Measurements from ENCODE around the gene CNTNAP2.

The CNTNAP2 gene

DNA sequence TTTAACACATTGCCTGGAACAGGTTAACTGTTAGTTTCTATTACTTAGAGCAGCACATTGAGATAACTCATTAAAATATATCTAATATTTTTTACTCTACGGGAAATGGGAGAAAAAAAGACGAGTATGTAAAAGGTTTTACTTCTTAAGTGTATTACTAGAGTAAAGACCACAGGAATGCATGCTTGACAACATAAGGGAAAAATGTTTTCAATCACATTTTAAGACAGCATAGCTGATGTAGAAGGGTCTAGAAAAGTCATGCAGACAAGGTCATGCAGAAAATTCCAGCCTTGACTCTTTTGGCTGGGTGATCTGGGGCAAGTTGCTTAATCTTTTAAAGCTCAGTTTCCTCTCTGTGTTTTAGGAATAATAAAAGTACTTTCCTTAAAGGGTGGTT, 806.2 kb downstream of the CNTNAP2 start:
- DNase-seq: peak; percentile 61

DNA sequence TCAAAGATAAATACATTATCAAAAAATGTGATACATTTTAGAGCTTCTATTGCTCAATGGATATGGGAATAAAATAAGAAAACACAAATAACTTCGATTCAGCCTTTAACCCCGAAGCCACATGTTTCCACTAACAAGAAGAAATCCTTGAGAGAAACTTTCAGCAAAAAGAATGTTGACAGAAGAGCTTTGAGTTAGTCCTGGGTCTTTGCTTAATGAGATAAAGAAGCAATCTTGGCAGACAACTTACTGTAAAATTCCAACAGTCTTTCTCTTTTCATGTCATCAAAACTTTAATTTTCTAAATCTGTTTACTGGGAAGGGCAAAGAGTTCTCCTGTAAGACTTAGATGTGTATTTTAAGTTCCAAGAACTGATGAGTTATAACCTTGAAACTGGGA, 810.2 kb downstream of the CNTNAP2 start:
- DNase-seq: no peak

DNA sequence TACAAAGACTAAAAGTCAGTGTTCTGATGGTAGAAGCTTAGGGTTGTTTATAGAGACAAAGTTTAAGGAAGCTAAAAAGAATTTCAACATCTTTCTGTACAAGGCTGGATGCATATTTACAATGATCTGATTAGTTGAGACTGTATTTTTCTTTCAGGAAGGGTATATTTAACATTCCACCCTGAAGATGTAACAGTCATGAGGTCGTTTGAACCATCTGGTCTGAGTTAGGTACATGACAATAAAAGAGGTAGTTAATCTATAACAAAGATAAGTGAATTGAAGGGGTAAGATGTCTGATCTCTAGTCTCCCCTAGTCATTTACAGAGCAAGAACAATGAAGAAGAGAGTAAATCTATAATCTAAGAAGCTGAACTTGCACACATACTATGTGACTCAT, 821.2 kb downstream of the CNTNAP2 start:
- DNase-seq: no peak

DNA sequence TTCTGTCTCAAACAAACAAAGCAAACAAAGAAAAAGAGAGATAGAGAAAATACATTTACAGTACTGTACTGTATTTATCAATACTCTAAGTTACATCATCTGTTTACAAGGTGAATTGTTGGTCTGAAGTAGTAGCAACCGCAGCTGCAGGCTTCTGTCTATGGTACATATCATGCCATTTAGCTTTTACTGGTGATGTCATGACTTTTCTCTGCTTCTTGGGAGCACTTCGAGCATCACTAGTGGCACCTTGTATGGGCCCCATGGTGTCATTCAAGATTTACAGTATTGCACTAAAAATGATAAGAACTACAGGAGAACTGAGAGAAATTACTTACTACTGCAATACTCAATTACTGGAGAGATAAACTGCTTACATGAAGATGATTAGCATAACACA, 826.9 kb downstream of the CNTNAP2 start:
- DNase-seq: no peak

DNA sequence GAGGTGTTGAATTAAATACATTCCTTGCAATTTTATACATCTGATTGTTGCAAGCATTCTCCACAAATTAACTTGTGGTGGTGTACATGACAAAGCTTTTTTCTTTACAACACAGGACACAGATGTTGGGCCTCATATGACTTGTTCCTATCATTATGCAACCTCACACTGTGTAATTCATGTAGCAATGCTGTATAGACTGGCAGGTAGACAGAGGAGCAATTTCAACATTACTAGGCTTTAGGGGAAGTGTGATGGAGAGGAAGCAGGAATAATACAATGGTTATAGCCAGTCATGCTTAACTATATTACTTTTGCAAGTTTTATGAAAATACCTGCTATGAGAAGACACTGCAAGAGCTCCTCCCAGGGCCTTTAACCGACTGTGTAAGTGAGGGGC, 832.1 kb downstream of the CNTNAP2 start:
- no peak for DNase-seq

DNA sequence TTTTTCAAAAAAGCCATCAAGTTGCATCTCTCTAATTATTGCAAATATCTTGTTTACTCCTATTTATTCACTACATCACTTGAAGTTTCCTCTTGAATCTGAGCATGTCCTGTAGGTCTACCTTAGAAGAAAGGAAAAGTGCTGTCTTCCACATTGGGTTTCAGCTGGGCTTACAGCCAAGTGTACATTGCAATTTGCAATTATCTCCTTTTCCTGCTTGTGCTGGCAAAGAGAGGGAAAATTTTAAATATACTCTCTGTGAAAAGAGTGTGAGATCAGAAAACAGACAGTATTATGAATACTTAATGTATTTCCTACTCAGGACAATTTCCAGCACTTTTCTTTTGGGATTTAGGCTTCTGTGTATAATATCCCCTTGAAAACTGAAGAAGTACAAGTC, 839.7 kb downstream of the CNTNAP2 start:
- no peak for DNase-seq

DNA sequence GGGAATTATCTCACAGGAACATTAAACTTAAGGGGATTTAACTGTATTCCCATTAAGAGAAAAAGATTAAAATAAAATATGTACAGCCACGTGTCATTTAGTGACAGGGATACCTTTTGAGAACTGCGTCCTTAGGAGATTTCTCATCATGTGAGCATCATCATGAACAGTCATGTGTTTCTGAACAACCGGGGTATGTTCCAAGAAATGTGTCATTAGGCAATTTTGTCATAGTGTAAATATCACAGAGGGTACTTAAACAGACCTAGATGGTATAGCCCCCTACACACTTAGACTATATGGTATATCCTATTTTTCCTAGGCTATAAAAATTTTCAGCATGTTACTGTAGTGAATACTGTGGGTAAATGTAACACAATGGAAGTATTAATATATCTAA, 840.3 kb downstream of the CNTNAP2 start:
- peak; percentile 16 for DNase-seq

DNA sequence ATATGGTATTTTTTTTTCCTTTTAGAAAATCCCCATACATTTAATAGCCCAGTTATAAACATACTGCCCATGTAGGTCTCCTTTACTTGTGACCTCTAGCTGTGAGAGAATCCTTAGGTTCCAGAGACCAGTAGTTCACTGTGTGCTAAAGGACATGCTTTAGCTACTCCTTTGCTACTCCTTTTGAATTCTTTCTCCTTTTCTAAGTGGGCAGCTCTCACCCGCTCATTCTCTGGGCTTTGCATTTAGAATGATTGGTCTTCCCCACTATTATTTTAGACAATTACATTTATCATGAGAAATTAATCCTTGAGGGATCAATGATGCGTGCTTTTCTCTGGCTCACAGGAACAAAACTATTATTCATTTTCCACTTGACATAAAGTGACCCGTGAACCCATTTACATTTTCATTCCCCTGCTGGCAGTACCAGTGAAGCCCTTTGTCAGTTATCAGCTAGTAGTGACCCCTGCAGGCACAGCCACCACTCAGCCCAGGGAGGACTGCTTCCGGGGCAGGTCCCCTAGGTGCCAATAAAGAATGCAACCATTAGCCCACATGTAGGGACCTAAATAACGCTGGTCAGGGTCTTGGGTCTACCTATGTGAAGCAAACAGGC, 844.3 kb downstream of the CNTNAP2 start:
- DNase-seq: no peak

DNA sequence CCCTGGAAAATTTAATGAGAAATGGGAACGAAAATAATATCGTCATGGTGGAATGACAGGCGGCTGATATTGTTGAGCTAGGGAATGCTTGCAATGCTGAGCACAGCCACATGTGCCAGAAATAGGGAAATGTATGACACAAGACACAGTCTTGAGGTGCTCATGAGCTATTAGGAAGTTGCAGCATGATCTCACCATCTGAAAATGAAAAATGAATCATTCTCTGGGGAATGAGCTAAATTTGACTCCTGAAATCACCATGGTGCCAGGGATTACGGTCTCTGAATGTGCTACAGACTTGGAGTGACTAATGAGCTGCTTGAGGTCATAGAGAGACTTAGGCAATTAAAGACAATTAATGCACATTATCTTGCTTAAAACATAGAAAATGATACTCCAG, 845.0 kb downstream of the CNTNAP2 start:
- peak; percentile 96 for DNase-seq

DNA sequence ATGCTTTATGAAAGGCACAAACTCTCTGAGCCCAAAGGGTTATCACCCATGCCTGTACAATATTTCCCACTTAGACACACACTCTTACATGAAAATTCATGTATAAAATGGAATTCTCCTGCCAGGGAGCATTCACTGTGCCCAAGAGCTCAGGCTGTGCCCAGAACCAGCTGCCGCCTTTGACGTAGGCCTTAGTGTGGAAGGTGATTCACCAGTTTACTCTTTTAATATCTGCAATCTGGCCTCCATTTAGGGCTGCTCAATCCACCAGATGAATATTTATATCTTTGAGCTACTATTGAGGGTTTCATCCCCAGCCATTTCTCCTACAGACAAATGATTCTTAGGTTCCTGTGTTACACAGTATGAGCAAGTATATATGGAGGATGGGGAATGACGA, 849.7 kb downstream of the CNTNAP2 start:
- DNase-seq: no peak

DNA sequence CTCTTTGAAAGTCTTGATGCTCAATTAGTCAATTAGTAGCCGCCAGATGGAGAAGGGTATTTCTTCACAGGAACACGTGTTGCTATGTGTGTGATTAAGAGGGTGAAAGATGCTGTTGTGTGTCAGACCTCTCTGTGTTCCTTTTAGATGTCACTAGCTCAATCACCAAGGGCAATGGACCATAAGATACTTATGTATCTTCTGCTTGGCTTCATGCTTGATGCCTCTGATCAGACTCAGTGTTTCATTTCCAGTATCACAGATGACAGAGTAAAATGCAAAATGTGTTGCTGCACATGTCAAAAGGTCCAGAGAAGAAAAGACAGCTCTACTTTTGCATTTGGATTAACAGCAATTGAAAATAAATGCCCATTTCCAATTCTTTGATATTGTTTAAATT, 865.9 kb downstream of the CNTNAP2 start:
- DNase-seq: no peak

DNA sequence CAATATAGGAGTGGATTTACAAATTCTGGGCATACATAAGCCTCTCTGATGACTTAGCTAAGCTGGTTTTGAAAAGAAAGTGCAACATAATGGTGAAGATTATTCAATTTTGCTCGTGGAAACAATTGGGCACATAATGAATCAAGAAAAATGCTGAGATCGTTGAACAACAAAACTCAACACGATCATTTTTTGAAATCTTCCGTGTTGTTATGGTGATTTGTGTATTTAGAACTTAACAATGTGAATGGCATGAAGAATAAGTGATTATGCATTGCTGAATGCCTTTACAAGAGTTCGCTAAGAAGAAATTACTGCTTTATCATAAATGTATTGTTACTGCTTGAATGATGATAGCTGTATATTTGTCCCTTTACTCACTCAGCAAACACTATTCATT, 875.0 kb downstream of the CNTNAP2 start:
- DNase-seq: no peak

DNA sequence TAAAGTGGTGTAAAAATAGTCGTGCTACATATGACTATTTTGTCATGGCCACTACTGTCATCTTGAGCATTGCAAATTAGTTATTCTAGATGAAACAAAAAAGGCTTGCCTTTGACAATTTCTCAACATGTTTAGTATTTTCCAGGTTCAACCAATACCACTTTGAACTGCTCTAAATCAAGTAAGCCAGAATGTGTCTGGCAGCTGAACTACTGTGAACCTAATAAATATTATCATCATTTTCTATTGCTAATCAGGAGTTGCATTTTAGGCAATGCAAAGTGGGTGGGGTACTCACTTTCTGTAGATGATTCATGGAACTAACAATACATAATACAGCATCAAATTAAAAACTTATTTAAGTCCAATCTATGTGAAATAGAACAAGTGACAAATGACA, 877.2 kb downstream of the CNTNAP2 start:
- no peak for DNase-seq

DNA sequence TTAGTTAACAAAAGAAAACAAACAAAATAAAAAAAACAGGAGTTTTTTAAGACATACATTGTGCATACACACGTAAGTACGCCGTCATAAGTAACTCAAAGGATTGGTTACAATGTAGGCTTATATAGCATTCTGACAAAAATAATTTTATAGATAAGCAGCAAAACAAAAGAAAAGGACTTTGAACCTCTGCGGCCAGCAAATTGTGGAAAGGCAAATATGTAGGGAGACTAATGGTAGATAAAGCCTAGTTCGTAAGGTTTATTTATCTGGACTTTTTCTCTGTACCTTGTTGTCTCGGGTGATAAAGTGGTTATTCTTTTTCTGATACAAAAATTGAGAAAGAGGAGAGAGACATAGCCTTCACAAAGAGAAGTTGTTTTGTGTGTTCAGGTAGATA, 891.9 kb downstream of the CNTNAP2 start:
- no peak for DNase-seq

DNA sequence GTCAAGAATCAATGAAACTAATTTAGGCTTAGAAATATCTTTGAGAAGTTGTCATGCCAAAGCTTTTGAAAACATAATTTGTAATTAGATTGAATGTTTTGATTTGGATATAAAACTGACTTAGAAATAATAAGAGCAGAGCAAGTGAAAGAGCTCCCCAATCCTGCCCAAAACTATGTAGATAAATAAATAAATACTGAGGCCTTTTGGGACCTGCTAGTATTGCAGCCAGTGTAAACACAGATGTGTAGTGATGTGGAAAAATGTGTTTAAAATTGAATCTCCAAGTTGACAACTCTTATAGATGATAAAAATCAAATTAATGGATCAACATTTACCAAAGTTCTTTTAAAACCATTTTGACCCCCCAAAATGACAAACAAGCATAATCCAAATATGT, 896.1 kb downstream of the CNTNAP2 start:
- DNase-seq: no peak

DNA sequence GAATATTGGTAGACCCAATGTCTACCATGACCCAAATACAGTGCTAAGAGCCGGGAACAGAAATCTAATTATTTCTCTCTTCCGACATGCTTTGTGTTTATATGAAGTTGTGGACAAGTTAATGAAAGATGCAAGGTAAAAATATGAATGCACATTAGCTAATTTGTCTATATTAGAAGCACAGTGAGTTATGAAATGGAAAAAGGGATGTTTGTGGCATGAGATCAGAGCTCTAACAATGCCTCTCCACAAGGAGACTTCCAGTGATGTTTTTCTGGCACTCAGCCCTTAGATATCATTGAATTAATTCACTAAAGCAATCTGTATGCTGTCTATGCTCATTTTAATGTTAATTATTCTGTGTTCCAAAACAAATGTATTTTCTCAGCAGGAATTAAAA, 897.2 kb downstream of the CNTNAP2 start:
- peak; percentile 63 for DNase-seq

DNA sequence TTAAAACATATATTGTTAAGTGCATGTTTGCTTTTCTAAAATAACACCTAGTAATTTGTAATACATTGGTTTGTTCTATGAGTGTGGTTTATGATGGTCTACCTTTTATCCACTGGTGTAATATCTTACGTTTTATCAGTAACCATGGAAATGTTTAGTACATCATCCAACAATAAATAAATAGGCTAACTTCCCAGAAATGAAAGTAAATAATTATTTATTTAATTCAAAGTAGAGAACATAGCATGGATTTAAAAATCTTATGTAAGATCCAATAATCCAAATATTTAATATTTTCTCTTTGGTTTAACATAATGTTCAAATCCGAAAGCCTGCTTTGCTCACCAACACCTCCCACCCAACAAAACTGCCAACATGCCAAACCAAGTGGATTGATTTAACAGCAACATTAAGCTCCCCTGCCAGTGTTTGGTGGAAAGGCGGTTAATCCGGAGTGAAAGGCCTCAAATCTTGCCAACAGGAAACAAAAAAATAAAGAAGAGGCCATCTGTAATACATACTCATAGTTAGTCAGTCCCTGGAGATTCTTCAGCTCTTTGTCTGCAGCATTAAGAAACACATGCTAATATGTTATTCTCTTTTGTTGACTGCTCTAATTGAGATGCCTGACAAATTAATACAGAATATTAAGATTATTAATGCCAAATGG, 897.8 kb downstream of the CNTNAP2 start:
- peak; percentile 8 for DNase-seq

DNA sequence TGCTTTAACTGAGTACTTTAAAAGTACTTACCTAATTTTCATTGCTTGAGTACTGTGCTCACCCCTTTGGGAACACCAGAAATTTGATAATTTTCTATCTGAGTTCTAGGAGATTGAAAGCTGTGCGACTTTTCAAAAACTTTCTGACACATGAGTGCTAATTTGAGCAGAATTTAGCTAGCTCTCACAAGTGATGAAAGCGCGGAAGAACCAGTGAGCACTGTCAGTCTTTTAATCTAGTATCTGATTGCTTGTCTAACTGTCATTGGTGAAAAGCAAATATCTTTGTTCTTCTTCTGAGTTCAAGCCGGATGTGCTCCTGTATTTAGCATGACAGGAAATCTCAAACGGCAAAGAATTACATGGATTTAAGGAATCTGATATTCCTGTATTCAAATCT, 899.4 kb downstream of the CNTNAP2 start:
- DNase-seq: no peak

DNA sequence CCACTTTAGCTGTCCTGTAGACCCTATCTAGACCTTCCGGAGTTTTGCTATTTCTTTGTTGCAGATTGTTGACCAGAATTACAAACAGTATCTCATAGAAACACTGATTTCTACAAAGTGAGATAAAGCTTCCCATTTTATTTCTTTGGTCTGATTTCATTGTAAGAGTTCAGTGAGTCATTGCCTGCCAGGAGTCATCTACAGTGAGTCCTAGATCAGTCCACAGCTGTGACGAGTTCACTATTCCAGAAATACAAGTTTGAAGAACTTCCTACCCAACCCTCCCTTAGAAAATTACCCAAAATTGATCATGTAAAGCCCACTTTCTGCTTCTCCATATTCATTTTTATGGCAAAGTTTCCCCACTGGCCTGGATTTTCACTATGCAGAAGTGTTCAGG, 905.5 kb downstream of the CNTNAP2 start:
- peak; percentile 16 for DNase-seq

DNA sequence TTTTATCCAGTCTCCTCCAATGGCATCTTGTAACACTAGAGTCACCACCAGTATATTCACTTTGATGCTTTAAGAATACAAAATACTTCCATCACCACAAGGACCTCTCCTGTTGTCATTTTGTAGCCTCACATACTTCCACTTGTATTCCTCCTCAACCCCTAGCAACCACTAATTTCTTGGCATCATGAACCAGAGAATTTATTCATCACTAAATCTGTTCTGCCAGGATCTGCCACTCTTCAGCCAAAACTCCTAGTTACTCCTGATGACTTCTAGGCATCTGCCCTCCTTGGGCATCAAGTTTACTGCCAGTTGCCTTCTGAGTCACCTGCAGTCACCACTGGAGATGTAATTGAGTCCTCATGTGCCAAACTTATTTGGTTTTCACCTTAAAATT, 906.8 kb downstream of the CNTNAP2 start:
- no peak for DNase-seq

DNA sequence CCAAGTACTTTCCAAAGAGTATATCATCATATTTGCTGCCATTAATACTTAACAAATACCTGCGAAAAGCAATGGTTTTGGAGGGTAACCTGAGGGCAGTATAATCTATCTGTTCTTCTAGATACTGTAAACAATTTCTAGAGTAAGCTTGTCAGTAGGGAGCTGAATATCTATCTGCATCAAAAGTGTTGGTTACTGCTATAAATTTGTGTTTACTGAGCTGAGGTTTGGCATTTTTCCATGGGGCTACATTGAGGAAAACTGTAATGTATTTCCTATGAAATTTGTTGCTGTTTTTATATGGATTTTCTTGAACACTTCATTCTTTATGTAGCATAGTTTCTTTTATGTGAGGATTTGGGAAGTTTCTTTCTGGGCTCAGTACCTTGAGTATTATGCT, 913.4 kb downstream of the CNTNAP2 start:
- DNase-seq: no peak

DNA sequence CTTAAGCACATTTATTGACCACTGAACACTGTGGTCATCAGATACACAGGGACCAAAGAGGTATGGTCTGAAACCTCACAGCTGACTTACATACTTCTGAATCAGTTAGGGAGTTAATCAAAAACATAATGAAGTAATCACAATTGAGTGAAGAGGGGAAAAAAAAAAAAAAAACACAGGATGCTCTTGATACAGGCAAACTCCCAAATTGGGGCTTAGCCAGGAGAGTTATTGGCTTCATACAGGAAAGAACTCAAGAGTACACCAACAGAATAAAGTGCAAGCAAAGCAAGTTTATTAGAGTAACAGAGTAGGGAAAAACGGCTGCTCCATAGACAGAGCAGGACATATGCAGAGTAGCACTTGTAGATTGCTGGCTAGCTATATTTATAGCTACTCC, 917.0 kb downstream of the CNTNAP2 start:
- DNase-seq: peak; percentile 8

DNA sequence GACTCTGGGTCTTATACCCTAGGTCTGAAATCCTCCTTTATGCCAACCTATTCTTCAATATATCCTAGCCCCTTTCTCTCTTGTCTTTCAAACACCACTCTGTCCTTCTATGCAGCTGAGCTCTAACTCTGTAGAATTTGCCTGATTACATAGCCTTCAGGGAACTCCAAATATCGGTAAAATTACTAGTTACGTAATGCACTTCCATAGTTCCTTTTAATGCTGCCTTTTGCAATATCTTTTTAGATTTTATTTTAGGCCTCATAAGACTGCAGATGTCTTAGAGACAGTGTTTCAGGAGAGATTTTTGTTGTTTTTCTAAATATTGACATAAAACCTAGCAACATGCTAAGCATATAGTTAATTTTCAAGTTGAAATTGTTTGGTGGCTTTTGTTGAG, 924.8 kb downstream of the CNTNAP2 start:
- DNase-seq: no peak

DNA sequence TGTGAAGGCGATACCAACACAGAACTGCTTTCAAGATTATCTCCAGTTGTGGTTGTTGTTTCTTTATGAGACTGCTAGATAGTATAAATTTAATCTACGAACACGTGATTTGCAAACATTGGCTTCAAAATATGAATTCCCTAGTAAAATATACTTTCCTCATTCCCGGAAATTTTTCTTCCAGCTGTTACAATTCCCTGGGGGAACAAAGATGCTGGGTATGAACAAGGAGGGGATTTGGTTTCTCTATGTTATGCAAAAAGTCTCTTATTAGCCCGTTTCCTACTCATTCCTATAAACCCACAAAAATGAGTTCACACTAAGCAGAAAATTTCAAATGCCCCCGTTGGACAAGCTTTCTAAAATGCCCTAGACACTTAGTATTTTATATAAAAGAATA, 928.3 kb downstream of the CNTNAP2 start:
- peak; percentile 36 for DNase-seq

DNA sequence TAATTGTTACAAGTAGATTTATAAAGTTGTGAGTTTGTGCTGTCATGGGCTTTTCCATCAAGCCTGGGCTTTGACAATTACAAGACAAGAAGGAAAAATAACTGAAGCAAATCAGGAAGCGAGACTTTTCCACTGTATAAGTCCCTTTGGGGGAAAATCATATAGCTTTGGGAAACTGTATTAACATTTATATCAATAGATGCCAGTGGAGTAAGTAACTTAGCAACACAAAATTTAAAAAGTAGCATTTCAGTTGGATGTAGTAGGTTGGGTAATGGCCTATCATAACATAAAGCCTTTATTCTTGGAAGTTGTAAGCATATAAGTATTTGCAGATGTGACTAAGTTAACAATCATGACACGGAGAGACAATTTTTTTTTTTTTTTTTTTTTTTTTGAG, 931.1 kb downstream of the CNTNAP2 start:
- peak; percentile 27 for DNase-seq

Data from fibroblast of upper back skin (primary cell).